Amniotic stem cell (primary cell): ENCODE data around the gene FBLN5.

ENCODE experiments used
- DNase-seq: peaks from one replicate; lab custom pipeline; 2025; lab: John Stamatoyannopoulos, UW

FBLN5 gene

DNA sequence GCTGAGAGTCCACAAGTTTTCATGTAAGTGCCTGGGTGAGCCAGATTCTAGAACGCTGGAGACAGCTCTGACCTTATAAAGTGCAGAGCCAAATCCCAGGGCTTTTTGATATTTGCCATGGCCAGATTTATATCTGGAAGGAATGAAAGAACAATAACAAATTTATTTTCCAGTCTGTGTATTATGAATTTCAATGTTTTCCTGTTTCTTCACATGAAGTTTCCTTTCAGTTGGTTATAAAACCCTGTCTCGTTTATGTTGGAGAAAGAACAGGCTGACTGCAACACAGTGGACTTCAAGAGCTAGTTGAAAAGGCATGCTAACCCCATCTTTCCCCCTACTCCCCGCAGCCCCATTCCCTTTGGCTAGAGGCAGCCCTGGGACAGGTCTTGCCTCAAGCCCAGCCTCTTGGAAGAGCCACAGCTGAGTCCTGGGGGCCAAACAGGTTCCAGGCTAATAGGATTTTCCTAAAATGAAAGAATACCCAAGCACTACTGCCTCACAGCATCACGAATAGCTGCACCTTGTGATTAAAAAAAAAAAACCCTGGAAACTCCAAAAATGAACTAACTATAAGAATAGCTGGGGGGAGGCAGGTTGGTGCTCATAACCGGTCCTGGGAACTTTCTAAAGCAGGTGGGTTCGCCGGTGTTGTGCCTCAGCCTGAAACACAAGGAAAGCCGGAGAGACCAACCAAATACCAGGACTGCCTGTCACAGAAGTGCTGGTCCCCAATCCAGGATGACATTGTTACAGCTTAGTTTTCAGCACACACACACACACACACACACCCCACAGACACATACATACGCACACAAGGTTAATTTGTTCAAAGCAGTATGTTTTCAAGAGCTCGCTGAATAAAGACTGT lies 1.5 kb downstream of the FBLN5 start:
- DNase-seq, result no peak

- no peak for DNase-seq
Measured at GRCh38 chr14:91942946-91943345, 4.5 kb downstream of the FBLN5 start.

- no peak for DNase-seq
Measured at GRCh38 chr14:91942128-91942527, 5.4 kb downstream of the FBLN5 start.

DNA sequence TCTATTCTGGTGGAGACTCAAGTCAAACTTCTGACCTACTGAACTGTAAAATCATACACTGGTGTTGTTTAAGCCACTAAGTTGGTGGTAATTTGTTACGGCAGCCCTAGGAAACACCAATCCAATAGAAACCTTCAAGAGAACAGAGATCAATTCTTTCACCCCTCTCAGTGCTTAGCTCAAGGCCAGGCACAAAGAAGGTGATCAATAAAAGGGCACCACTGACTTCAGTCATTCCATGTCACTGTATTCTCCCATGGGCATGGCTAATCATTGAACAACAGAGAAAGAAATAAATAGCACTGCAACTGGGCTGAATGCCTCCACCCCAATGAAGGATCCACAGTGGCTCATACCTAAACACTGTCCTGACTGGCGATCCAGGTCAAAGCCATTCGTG lies 7.3 kb downstream of the FBLN5 start:
- DNase-seq, result no peak

- DNase-seq, result no peak
Measured at GRCh38 chr14:91935586-91935985, 11.9 kb downstream of the FBLN5 start.

DNA sequence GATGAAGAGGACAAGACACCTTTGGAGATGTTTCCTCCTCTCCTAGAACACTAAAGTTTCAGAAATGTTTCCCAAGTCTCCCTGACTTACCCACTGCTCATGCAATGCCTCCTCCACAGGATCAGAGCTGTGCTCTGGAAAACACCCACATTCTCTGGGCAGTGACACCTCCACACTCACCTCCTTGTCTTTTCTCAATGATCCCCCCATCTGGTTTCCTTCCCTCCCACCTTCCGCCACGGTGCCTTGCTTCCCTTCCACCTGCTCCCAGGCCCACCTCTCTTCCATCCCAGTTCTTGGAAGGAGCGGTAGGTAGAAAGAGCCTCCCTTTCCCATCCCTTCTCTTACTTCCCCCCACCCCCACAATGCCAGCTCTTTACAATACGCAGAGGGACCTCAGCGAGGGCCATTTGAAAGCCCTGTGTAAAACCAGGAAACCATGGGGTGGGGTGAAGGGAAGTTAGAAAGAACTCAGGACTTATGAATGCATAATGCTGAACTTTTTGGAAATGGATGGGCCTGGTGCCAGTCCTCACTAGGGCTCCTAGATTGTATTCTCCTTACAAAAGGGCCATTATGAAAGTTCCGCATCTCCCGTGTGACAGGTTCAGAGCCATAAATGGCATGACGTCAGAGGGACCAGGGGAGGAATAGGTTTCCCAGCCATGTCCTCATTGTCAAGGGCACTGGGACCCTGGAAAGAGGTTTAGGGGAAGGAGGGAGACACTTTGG lies 12.8 kb downstream of the FBLN5 start:
- no peak for DNase-seq

- DNase-seq, result no peak
Measured at GRCh38 chr14:91931478-91932088, 15.9 kb downstream of the FBLN5 start.

DNA sequence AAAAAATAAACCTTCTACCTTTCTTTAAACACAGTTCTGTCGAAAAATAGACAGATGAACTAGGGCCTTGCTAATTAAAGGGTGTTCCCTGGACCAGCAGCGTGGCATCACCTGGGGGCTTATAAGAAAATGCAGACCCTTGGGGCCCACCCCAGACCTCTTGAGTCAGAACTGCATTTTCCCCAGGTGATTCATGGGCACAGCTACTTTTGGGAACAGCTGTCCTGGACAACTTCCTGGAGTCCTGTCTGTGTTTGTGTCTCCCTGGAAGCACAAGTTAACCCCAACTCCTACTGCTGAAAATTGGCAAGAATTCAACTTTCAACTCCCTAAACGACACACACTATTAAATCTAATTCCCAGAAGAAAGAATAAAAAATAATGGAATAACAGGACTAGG lies 17.8 kb downstream of the FBLN5 start:
- no peak for DNase-seq

DNA sequence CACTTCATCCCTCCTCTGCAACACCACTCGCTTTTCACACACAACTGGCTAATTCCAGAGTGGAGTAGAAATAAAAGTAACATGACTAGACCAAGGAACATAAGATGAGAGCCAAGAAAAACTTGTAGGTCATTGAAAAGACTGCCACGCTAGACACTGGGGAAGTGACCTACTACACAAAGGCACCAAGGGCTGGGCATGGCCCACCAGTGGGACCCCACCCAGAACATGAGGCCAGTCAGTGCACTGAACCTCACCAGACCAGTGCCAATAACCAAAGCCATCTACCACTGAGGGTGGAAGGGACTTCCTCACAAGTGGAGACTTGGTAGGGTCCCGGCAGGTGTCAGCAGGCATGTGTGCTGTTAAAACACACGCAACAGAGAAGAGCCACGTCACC lies 19.7 kb downstream of the FBLN5 start:
- no peak for DNase-seq

DNA sequence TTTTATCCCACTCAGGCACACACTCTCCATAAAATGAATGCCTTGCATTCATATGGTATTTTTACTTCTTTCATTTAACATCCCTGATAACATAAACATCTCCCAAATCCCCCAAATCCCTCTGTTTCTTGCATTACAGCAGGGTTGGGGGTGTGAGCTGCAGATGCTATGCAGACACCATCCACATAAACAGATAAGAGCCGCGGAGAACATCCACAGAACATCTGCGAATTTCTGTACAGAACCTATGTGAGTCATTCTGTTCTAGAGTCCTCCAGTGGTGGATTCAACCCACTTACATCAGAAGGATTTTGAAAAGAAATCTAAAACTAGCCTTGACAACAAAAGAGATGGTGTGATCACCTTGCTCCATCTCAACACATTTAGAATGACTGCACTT lies 20.3 kb downstream of the FBLN5 start:
- no peak for DNase-seq

DNA sequence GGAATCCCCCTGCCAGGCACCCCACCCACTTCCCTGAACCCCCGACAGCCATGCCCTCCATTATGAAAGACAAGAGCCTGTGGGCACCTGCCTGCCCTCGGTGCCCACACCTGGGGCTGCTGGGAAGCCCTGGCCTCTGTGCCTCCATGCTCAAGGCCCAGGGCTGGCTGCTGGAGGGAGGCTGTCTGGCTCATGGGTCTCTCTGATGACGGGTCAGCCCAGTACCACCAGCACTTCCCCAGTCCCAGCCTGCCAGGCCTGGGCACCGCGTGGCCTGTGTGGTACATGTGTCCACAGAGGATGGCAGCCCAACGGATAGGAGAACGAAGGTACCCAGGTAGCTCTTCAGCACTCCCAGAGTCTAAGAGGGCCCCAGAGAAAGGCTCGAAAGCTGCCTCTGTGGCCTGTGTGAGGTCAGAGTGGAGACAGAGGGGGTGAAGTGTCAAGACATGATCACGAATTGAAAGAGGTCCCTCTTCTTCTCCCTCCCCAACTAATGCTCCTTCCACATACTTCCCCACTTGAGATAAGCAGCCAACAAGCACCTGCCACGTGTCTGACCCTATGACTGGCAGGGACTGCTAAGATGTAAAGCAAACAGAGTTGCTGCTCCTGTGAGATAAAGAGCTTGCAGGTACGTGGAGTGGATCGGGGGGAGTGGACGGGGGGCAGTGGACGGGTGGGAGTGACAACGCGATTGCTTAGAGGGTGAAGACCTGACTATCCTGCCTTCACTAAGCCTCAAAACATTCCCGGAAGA lies 21.2 kb downstream of the FBLN5 start:
- DNase-seq, result no peak

- no peak for DNase-seq
Measured at GRCh38 chr14:91925727-91926121, 21.8 kb downstream of the FBLN5 start.

DNA sequence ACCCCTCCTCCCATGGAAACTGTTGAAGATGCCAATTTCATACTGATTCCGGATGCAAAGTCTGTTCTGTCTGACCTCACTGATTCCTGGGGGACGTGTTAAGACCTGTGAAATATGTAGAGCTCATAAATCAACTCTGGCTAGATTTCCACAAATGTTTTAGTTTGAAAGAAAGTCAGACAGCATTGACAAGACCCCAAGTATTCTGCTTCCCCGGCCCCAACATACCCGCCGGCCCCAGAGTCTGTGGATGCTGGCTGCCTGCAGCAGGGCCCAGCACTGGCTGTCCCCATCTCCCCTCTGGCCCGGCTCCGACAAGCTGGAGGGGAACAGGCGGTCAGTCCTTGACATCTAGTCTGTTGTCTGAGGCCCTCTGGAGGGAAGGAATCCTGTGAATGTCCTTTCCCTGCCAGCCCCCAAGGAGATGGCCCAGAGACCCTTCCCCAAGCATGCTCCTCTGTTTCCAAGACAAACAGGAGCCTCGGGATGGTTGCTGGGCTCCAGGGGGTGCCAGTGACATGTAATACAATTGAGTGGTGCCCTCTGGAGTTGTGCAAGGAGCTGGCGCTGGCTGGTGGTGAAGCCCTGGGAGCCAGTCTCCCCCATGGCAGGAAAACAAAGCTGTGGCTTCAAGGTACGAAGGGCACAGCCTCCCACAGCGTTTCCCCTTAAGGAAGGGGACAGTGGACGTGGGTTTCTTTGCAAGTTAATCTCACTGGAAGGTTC lies 22.3 kb downstream of the FBLN5 start:
- DNase-seq, result no peak

DNA sequence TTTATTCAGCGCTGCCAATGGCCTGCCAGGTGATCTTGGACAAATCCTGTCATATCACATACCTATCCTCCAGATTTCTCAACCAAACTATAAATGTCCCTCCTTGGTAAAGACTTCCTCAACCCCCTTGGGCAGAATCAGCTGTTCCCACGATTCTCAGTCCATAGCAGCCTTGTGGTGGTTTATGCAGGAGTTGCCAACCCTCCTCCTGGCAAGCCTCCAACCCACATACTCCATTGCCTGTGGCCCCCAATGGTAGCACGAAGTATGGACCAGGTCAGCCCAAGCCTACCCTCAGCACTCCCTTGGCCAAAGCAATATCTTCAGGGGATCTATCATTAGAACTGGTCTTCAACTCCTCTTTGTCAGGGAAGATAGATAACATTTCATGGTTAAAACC lies 27.0 kb downstream of the FBLN5 start:
- DNase-seq, result no peak

GRCh38 chr14:91919814-91920213 lies 27.7 kb downstream of the FBLN5 start:
- no peak for DNase-seq

DNA sequence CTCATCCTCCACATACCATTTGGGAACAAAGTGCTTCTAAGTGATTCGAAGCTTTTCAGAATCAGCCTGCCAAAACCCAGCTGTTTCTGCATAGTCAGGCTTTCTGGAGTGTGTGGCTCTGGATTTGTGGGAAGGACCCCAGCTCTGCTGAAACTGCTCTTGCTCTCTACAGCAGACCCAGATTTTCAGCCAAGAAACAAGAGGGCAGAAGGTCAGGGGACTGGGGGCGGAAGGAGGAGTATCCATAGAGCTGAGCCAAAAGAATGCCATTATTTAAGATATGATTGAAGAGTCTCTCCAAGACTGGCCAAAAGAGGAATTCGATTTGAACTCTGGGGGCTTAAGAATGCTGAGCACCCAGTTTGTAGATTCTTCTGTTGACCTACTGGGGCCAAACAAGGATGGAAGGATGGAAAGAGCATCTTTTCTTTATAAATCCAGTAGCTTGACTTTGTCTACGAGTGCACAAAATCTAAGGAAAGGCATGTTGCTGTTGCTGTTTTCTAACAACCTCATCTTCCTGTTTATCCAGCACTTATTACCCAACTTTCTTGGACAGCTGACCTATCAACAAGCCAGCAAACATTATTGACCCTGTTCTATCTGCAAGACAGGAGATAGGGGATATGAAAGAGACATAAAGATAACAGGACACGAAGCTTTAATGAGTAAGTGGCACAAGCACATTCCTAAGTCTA lies 29.2 kb downstream of the FBLN5 start:
- DNase-seq, result no peak

DNA sequence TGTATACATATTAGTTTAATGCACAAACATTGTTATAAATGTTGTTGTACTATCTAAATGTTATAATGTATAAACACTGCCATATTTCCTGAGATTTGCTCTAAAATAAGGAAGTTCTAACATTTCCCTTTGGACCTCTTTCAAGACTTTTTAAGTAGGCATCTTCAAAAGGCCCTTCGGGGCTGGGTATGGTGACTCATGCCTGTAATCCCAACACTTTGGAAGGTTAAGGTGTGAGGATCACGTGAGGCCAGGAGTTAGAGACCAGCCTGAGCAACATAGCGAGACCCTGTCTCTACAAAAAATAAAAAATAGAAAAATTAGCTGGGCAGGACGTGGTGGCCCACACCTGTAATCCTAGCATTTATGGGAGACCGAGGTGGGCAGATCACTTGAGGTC lies 35.5 kb downstream of the FBLN5 start:
- DNase-seq, result no peak

GRCh38 chr14:91911474-91912032 lies 35.9 kb downstream of the FBLN5 start:
- no peak for DNase-seq

- no peak for DNase-seq
Measured at GRCh38 chr14:91910196-91910595, 37.3 kb downstream of the FBLN5 start.

- no peak for DNase-seq
Measured at GRCh38 chr14:91906374-91906773, 41.1 kb downstream of the FBLN5 start.
